Neuronal stem cell (in vitro differentiated cells): Measurements from ENCODE around the gene FUCA2. TPM values are rescaled to one million over a fixed set of nuclear protein-coding genes. Genes with fewer than 3 reads are reported as not detected.
"Not testable (repeated sequence)": the region's sequence is repeated elsewhere in the genome, so short reads cannot be mapped to it uniquely, and the experiment has no call there.

Experiments
- DNase-seq: peaks from one replicate; pipeline ENCODE4 v3.0.0-alpha.2; 2013; ENCODE audit warnings: low spot score
- H2AFZ ChIP-seq: one replicate; pipeline ENCODE4 v1.6.1; 2013; ENCODE audit warnings: mild to moderate bottlenecking, low read length, inconsistent platforms
- H2AK5ac ChIP-seq: 2 replicates; pipeline ENCODE4 v1.6.1; 2013; ENCODE audit warnings: low read depth, mild to moderate bottlenecking, inconsistent platforms, low read length, moderate library complexity, mixed read lengths
- H2BK120ac ChIP-seq: 2 replicates; pipeline ENCODE4 v1.6.1; 2013; ENCODE audit warnings: low read depth, mild to moderate bottlenecking, inconsistent platforms, low read length, moderate library complexity, mixed read lengths
- H2BK12ac ChIP-seq: one replicate; pipeline ENCODE4 v1.6.1; 2013; ENCODE audit warnings: low read length, inconsistent platforms
- H2BK15ac ChIP-seq: 2 replicates; pipeline ENCODE4 v1.6.1; 2013; ENCODE audit warnings: mild to moderate bottlenecking, low read length, inconsistent platforms, mixed read lengths
- H2BK5ac ChIP-seq: one replicate; pipeline ENCODE4 v1.6.1; 2013; ENCODE audit warnings: inconsistent platforms, mild to moderate bottlenecking, low read length, moderate library complexity
- H3K14ac ChIP-seq: one replicate; pipeline ENCODE4 v1.6.1; 2013; ENCODE audit warnings: low read length, inconsistent platforms
- H3K18ac ChIP-seq: 2 replicates; pipeline ENCODE4 v1.6.1; 2013; ENCODE audit warnings: low read length, inconsistent platforms
- H3K23ac ChIP-seq: 2 replicates; pipeline ENCODE4 v1.6.1; 2013; ENCODE audit warnings: low read depth, mild to moderate bottlenecking, mixed read lengths, low read length, inconsistent platforms; ENCODE audit not compliant: poor library complexity
- H3K27ac ChIP-seq: replicated peaks from 3 replicates; pipeline ENCODE4 v1.5.1; 2013; ENCODE audit warnings: low read length, inconsistent platforms
- H3K27me3 ChIP-seq, 3 experiments: 2 replicates each; pipeline ENCODE4 v1.6.1; 2013; ENCODE audit warnings: low read length in 3 of 3, mild to moderate bottlenecking in 2 of 3, inconsistent platforms in 1 of 3, low read depth in 1 of 3, mixed read lengths in 1 of 3, moderate library complexity in 1 of 3; ENCODE audit not compliant: control insufficient read depth in 3 of 3, insufficient read depth in 3 of 3
- H3K36me3 ChIP-seq, 2 donors: replicated peaks in 1 of 2; 2 replicates each; pipeline ENCODE4 v1.6.1; 2013; ENCODE audit warnings: low read length in 2 of 2; ENCODE audit not compliant: control insufficient read depth in 2 of 2, insufficient read depth in 2 of 2
- H3K4ac ChIP-seq: 2 replicates; pipeline ENCODE4 v1.6.1; 2013; ENCODE audit warnings: inconsistent platforms, mild to moderate bottlenecking, low read length, moderate library complexity
- H3K4me1 ChIP-seq, 2 donors: 1 replicate in 1 of 2; 2 replicates in 1 of 2; pipeline ENCODE4 v1.6.1; 2013; ENCODE audit warnings: low read length in 2 of 2, low read depth in 1 of 2; ENCODE audit not compliant: control insufficient read depth in 2 of 2, insufficient read depth in 1 of 2
- H3K4me2 ChIP-seq: one replicate; pipeline ENCODE4 v1.6.1; 2013; ENCODE audit warnings: mild to moderate bottlenecking, low read length, inconsistent platforms; ENCODE audit not compliant: insufficient read depth, poor library complexity, severe bottlenecking
- H3K4me3 ChIP-seq, 2 donors: 2 replicates each; pipeline ENCODE4 v1.5.1; 2013; ENCODE audit warnings: low read length in 2 of 2, mild to moderate bottlenecking in 2 of 2, inconsistent platforms in 1 of 2, moderate library complexity in 1 of 2
- H3K79me1 ChIP-seq: one replicate; pipeline ENCODE4 v1.6.1; 2013; ENCODE audit warnings: low read depth, mild to moderate bottlenecking, inconsistent platforms, low read length, moderate library complexity
- H3K9ac ChIP-seq: one replicate; pipeline ENCODE4 v1.6.1; 2013; ENCODE audit warnings: mild to moderate bottlenecking, low read depth, low read length, inconsistent platforms; ENCODE audit not compliant: poor library complexity
- H3K9me3 ChIP-seq, 2 donors: replicated peaks in 1 of 2; 2 replicates each; pipeline versions ENCODE3 to v1.6.1; 2013; ENCODE audit warnings: low read length in 2 of 2, mild to moderate bottlenecking in 2 of 2, inconsistent platforms in 1 of 2, low read depth in 1 of 2, mixed read lengths in 1 of 2, moderate library complexity in 1 of 2; ENCODE audit not compliant: control insufficient read depth in 2 of 2, insufficient read depth in 1 of 2
- H4K8ac ChIP-seq: one replicate; pipeline ENCODE4 v1.6.1; 2013; ENCODE audit warnings: low read depth, mild to moderate bottlenecking, inconsistent platforms, low read length, moderate library complexity
- H4K91ac ChIP-seq: one replicate; pipeline ENCODE4 v1.6.1; 2013; ENCODE audit warnings: low read length, low read depth, mild to moderate bottlenecking, inconsistent platforms; ENCODE audit not compliant: poor library complexity
- WGBS, 2 donors: extraction: QIAGEN DNeasy Blood & Tissue Kit; methylation state at CpG; one replicate each; pipeline ENCODE4 v1.1.7; 2013; ENCODE audit warnings: missing lambda C conversion rate in 2 of 2, mixed read lengths in 1 of 2; ENCODE audit not compliant: insufficient read length in 2 of 2, insufficient replicate concordance in 1 of 2; ENCODE audit errors: extremely low coverage in 2 of 2; 5-methylcytosine and 5-hydroxymethylcytosine counted together
- small RNA-seq: library from polyadenylated mRNA; stranded (forward); fragments of <200 nt; extraction: miRNeasy Mini kit (QIAGEN cat#:217004); gene quantifications from one replicate; pipeline ENCODE3, GENCODE V24; 2013; ENCODE audit not compliant: insufficient read depth

Gene FUCA2

DNA sequence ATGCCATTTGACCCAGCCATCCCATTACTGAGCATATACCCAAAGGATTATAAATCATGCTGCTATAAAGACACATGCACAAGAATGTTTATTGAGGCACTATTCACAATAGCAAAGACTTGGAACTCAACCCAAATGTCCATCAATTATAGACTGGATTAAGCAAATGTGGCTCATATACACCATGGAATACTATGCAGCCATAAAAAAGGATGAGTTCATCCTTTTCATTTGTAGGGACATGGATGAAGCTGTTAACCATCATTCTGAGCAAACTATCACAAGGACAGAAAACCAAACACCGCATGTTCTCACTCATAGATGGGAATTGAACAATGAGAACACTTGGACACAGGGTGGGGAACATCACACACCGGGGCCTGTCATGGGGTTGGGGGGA, 63.7 kb downstream of the FUCA2 start:
- H4K91ac ChIP-seq, H3K4me2 ChIP-seq, DNase-seq, H3K27ac ChIP-seq, H3K18ac ChIP-seq, H2AFZ ChIP-seq, H2BK12ac ChIP-seq, H3K14ac ChIP-seq, H3K4me3 ChIP-seq, H2BK5ac ChIP-seq, H3K23ac ChIP-seq, H4K8ac ChIP-seq, H3K9ac ChIP-seq, H3K9me3 ChIP-seq, H3K27me3 ChIP-seq, H2BK15ac ChIP-seq, H2BK120ac ChIP-seq, H3K4me1 ChIP-seq, H3K4ac ChIP-seq, H3K36me3 ChIP-seq, H2AK5ac ChIP-seq, H3K79me1 ChIP-seq: not testable (repeated sequence)
- no CpG with 5 or more reads among the region's 2 CpGs for WGBS, 2 donors

Small RNAs within 50 kb of the gene (small RNA-seq; reads per million reads assigned to genes)
- gene RNA5SP221 = not detected
